GM23338 (cell line): ENCODE results near the gene PPP2R5C.

Experiments
- EZH2 ChIP-seq: fragments of 200-600 bp; sonication (generic); IDR thresholded peaks from one replicate; pipeline ENCODE4 v1.8.0; 2017; ENCODE audit warnings: antibody characterized with exemption, mild to moderate bottlenecking, low read depth; ENCODE audit not compliant: unreplicated experiment
- JUNB ChIP-seq: IDR thresholded peaks from one replicate; pipeline ENCODE4 v1.6.1; 2016; ENCODE audit warnings: antibody characterized with exemption; ENCODE audit not compliant: unreplicated experiment
- NANOG ChIP-seq: IDR thresholded peaks from 2 replicates; pipeline ENCODE4 v1.6.1; 2016; ENCODE audit warnings: antibody characterized with exemption, borderline replicate concordance
- TF ChIP-seq, protein P1 (sequence below), 2 experiments: fragments of 200-600 bp in 1 of 2; sonication (generic) in 1 of 2; conservative IDR thresholded peaks; 2 replicates each; pipeline versions ENCODE4 v1.5.1 to v1.6.1; 2016 to 2017; ENCODE audit warnings: antibody characterized with exemption in 2 of 2, low read depth in 2 of 2, mild to moderate bottlenecking in 2 of 2, moderate library complexity in 1 of 2
- TF ChIP-seq, protein P2 (sequence below): IDR thresholded peaks from 2 replicates; pipeline ENCODE4 v1.6.1; 2016; ENCODE audit warnings: antibody characterized with exemption

DNA sequence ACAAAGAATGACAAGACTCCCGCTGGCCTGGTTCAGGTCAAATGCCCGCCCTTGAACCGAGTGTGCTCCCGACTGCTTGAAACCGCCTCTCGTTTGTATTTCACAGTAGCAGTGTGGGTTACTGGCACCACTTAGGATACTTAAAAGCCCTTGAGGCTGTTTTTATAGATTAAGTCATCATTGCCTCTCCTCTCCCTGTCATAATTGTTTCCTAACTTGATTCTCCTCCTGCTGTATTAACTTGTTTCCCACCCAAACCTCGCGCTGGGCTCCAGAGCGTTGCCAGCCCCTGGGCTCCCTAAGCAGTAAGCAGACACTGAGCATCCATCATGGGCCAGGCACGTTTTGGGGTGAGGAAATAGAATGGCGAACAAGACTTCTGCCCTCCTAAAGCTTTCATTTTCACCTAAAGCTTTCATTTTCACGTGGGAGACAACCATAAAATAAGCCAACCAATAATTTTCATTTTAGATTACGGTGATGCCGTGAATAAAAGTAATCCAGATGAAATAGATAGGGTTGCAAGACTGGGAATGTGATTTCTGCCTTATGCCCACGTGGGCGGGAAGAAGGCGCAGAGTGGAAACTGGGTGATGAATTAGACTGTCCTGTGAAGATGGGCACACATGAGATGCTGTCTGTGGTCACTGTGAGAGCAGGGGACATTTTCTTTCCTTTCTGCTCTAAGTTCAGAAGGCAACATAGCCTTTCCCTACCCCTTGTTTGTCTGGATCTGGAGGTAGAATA lies 97.5 kb downstream of the PPP2R5C start:
- TF ChIP-seq, protein P1, sequence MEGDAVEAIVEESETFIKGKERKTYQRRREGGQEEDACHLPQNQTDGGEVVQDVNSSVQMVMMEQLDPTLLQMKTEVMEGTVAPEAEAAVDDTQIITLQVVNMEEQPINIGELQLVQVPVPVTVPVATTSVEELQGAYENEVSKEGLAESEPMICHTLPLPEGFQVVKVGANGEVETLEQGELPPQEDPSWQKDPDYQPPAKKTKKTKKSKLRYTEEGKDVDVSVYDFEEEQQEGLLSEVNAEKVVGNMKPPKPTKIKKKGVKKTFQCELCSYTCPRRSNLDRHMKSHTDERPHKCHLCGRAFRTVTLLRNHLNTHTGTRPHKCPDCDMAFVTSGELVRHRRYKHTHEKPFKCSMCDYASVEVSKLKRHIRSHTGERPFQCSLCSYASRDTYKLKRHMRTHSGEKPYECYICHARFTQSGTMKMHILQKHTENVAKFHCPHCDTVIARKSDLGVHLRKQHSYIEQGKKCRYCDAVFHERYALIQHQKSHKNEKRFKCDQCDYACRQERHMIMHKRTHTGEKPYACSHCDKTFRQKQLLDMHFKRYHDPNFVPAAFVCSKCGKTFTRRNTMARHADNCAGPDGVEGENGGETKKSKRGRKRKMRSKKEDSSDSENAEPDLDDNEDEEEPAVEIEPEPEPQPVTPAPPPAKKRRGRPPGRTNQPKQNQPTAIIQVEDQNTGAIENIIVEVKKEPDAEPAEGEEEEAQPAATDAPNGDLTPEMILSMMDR (conservative IDR thresholded peaks at IDR 0.05; ENCODE audit: low read depth in 2 of 2), result no peak
- TF ChIP-seq EZH2, result no peak
- TF ChIP-seq NANOG, result no peak
- TF ChIP-seq, protein P2, sequence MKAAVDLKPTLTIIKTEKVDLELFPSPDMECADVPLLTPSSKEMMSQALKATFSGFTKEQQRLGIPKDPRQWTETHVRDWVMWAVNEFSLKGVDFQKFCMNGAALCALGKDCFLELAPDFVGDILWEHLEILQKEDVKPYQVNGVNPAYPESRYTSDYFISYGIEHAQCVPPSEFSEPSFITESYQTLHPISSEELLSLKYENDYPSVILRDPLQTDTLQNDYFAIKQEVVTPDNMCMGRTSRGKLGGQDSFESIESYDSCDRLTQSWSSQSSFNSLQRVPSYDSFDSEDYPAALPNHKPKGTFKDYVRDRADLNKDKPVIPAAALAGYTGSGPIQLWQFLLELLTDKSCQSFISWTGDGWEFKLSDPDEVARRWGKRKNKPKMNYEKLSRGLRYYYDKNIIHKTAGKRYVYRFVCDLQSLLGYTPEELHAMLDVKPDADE, result no peak
- TF ChIP-seq JUNB, result no peak
